ENCODE measurements around the gene PRRT1B. TPM values are rescaled to one million over a fixed set of nuclear protein-coding genes. Genes with fewer than 3 reads are reported as not detected.
"Not testable (repeated sequence)": the region's sequence is repeated elsewhere in the genome, so short reads cannot be mapped to it uniquely, and the experiment has no call there.

PRRT1B gene
- total RNA-seq, 1 donor from 2014 or later = not detected

DNA sequence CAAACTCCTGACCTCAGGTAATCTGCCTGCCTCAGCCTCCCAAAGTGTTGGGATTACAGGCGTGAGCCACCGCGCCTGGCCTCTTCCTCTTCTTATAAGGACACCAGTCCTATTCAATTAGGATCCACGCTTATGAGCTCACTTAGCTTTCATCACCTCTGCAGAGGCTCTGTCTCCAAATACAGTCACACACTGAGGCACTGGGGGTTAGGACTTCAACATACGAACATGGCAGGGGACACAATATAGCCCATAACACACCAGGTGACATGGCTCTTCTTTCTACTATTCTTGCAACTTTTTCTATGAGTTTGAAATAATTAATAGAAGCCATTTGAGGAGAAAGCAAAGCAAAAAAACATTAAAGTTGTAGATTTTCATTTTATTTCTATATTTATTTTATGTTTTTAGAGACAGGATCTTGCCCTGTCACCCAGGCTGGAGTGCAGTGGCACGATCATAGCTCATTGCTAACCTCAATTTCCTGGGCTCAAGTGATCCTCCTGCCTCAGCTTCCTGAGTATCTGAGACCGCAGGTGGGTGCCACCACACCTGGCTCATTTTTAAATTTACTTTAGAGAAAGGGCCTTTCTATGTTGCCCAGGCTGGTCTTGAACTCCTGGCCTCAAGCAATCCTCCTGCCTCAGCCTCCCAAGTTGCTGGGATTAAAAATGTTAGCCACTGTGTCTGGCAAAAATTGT is 6.0 kb upstream of the PRRT1B start:
- ATAC-seq = no peak
- DNase-seq (ENCODE audit: low spot score) = no peak
- intact Hi-C loops (cut with DNase I) = no loop called here

DNA sequence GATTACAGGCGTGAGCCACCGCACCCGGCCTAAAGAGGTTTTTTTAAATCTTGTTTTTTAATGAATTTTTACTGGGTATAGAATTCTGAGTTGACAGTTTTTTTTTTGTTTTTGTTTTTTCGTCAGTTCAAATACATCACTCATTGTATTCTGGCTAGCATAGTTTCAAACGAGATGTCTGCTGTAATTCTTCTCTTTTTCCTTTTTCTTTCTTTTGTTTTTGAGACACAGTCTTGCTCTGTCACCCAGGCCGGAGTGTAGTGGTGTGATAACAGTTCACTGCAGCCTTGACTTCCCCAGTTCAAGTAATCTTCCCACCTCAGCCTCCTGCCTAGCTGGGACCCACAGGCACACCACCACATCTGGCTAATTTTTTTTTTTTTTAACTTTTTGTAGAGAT is 2.2 kb upstream of the PRRT1B start:
- no peak for DNase-seq (ENCODE audit: low spot score)
- intact Hi-C loops (cut with DNase I) = no loop called here
- ATAC-seq = no peak

DNA sequence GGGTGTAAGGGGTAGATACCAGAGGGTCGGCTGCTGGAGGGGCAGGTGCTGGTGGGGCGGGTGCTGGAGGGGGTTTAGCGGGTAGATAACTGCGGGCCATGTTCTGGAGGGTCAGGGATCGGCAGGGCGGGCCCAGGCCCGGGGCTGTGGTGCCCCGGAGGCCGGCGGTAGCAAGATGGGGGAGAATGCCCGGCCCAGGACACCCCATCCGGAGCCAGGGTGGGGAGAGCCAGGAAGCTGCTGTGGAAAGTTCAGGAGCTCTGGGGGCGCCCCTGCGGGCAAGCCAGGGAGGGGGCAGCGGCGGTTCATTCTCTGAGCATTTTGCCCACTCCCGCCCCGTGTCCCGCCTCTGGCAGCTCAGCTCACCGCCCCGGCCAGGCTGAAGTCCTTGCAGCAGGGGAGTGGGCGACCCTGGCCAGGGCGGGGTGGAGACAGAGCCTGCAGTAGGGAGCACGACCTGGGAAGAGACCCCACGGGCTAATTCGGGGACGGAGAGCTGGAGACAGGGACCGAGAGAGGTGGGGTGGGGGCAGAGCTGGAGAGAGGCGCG is 538 bp downstream of the PRRT1B start:
- intact Hi-C loops (cut with DNase I) = no loop called here

DNA sequence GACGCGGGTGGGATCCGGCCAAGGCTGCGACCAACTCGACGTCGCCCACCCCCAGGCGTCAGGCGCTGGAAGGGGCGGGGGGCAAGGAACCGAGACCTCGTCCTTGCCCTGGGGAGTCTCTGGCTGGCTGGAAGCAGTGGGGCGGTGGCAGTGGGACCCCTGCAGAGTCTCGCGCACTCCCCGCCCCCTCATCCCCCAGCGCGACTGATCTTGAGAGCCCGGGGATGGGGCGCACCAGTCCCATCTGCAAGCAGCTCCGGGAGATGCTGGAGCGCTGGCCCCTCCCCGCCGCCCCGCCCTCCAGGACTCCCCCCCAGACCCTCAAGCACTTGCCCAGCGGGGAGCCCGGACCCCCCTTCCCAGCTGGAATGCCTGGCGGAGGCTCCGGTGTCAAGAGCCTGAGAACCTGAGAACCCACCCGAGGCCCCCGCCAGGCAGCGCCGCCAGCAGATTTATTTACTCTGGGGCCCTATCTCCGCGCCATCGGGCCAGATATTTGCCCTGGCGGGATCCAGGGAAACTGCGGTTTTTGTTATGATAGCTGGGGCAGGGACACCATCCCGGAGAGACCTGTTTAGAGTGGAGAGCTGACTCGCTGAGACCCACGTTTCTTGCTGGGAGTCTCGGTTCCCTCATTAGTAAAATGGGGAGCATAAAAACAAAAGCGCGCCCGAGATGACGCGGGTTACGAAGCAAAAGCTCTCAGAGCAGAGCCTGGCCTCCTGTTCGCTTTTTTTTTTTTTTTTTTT is 1.2 kb downstream of the PRRT1B start:
- DNase-seq (ENCODE audit: low spot score) = no peak
- no peak for ATAC-seq
- intact Hi-C loops (cut with DNase I) = no loop called here

More for the DNA sequence above, 538 bp downstream of the PRRT1B start:
- no peak for ATAC-seq
- DNase-seq (ENCODE audit: low spot score) = no peak

DNA sequence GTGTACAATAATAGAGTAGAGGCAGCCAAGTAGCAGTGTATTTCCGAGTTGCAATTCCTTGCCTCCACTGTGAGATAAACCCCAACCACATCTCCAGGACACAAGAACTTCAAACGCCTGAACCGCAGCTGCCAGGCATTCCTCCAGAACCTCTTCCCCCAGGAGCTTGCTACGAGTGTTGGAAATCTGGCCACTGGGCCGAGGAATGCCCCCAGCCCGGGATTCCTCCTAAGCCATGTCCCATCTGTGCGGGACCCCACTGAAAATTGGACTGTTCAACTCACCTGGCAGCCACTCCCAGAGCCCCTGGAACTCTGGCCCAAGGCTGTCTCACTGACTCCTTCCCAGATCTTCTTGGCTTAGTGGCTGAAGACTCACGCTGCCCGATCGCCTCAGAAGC is 3.9 kb downstream of the PRRT1B start:
- intact Hi-C loops (cut with DNase I); DNase-seq (ENCODE audit: low spot score); ATAC-seq: not testable (repeated sequence)

DNA sequence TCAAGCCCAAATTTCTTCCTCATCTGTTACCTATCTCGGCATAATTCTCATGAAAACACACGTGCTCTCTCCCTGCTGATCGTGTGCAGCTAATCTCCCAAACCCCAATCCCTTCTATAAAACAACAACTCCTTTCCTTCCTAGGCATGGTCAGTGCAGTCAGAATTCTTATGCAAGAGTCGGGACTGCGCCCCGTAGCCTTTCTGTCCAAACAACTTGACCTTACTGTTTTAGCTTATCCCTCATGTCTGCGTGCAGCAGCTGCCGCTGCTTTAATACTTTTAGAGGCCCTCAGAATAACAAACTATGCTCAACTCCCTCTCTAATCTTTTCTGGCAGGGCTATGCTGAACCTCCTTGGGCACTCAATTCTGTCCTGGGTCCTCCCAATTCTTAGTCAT is 5.1 kb downstream of the PRRT1B start:
- DNase-seq (ENCODE audit: low spot score); intact Hi-C loops (cut with DNase I); ATAC-seq: not testable (repeated sequence)

DNA sequence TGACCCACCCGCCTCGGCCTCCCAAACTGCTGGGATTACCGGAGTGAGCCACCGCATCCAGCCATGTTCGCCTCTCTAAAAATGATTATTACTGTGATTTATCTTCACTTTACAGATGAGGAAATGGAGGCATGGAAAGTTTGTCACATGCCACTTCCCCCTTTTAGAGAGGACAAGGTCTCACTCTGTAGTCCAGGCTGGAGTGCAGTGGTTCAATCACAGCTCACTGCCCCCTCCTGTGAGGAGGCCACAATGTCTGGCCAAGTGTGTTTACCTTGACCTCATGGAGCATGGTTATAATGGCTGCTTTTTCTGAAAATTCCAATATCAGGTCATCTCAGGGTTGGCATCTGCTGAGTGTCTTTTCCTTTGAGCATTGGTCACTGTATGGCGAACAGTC is 6.7 kb downstream of the PRRT1B start:
- DNase-seq (ENCODE audit: low spot score) (no peak), ATAC-seq (no peak)
- intact Hi-C loops (cut with DNase I) = no loop called here

DNA sequence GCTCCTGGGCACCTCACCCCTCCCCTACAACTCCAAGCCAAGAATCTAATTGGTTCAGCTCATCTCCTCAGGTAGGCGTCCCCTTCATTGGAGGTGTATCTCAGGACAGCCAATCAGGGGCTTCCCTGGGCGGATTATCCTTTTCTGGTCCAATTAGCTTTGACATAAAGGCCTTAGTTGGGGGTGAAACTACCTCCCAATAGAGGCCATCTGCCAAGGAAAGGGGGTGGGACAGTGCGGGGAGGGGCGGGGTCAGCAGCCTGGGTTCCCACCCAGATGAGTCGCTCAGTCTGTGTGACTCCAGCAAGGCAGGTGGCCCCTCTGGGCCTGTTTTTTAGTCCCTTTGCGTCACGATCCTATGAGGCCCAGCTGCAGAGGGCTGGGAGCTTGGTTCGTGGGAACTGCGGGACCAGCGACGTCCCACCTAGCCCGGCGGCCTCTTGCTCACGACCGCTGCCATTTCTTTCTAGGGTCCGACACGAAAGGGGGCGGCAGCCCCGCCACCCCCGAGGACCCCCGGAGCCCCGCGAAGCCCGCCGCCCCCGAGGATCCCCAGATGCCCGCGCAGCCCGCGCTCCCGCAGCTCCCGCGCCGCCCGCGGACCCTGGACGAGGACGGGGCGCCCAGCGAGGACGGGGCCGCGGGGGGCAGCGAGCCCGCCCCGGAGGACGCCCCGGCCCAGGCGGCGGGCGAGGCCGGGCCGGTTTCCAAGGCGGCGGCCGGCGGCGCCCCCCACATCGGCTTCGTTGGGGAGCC is 8.9 kb downstream of the PRRT1B start:
- DNase-seq (ENCODE audit: low spot score) (no peak), ATAC-seq (no peak)
- intact Hi-C loops (cut with DNase I) = no loop called here

DNA sequence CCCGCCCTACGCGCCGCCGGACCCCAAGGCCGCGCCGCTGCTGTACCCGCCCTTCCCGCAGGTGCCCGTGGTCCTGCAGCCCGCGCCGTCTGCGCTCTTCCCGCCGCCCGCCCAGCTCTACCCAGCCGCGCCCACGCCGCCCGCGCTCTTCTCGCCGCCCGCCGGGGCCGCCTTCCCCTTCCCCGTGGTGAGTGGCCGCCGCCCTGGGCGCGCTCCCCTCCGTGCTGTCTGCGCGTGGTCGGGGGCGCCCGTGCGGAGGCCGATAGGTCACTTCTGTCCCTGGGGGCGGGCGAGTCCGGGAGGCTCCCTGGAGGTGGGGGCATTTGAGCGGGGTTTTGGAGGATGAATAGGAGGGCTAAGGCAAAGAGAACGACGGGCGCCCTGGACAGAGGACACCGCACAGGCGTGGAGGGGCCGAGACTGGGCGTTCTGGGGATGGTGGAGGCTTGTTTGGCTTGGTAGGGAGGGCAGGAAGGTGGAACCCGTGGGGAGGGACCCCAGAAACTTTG is 9.6 kb downstream of the PRRT1B start:
- no peak for DNase-seq (ENCODE audit: low spot score)
- no peak for ATAC-seq
- intact Hi-C loops (cut with DNase I) = no loop called here

DNA sequence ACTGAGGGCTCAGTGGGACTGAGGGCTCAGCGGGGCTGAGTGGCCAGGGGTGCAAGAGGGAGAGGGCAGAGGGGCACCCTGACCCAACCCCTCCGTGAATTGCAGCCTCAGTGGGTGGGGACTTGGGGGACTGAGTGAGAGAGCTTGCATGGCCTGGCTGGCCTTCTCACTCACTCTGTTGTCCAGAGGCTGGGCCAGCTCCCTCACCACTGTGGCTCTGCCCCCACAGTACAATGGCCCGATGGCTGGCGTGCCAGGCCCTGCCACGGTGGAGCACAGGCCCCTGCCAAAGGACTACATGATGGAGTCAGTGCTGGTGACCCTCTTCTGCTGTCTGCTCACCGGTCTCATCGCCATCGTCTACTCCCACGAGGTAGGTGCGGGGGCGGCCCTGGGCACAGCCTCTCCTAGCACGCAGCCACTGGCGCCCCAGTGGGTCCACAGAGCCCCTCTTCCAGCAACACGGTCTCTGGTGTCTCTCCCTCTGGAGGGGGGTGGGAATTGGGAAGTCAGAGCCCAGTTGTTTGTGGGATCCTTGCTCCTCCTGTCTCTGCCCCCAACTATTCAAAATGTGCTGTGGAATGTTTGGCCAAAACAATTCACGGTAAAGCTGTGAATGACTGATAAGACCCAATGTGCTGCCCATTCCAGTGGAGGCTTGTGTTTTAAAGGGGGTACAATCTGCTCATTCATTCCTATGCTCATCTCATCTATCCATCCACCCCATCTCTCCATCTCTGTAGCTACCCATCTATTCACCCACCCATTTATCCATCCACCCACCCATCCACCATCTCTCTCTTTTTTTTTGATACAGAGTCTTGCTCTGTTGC is 10.7 kb downstream of the PRRT1B start:
- intact Hi-C loops (cut with DNase I) = no loop called here
- DNase-seq (ENCODE audit: low spot score) (no peak), ATAC-seq (no peak)

DNA sequence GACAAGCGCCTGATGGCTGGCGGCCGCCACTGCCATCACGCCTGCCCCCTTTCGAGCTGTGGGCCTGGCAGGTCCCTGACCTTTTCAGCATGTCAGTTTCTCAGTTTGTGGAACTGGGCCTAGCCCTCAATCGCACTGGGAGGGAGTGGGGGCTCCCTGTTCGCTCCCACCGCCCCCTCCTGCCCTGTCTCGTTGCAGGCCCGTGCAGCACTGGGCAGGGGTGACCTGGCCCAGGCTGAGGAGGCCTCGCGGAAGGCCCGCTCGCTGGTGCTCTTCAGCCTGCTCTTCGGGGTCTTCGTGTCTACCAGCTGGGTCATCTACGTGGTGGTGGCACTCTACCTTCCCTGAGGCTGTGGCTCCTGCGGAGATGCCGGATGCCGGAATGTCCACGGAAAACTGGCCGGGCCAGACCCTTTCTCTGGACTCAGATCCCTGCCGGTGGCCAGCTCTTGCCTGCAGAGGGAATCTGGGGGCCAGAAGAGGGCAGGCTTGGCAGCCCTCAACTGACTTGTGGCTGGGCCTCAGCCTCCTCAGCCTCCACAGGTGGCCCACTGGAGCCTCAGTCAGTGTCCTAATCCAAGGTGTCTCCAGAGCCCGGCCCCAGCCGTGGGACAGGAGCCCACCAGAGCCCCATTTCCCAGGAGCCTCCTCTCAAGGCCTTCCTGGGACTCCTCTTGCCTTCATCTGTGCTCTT is 12.7 kb downstream of the PRRT1B start:
- ATAC-seq = no peak
- intact Hi-C loops (cut with DNase I) = no loop called here

DNA sequence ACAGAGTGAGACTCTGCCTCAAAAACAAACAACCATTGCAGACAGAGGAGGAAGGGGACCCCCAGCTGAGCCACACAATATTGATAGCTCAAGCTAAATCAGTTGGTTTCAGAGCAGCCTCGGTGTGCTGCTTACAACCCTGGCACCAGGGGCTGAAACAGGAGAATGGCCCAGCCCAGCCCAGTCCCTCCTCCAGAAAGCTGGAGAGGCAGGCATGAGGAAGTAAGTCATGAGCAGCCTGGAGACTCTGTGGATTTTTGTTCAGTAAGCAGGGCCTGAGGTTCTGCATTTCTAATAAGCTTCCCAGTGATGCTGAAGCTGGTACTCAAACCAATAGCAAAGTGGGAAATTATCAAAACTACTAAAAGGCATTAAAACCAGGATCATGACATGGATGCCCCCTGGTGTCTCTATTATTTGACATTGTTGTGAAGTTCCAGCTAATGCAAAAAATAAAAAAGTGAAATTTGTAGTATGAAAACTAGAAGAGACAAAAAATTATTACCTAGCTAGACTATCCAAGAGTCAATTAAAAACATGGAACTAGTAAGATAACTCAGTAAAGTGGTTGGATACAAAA is 14.2 kb downstream of the PRRT1B start:
- ATAC-seq (no peak), DNase-seq (ENCODE audit: low spot score) (no peak)
- intact Hi-C loops (cut with DNase I) = no loop called here

More for the DNA sequence above, 12.7 kb downstream of the PRRT1B start:
- no peak for DNase-seq (ENCODE audit: low spot score)

DNA sequence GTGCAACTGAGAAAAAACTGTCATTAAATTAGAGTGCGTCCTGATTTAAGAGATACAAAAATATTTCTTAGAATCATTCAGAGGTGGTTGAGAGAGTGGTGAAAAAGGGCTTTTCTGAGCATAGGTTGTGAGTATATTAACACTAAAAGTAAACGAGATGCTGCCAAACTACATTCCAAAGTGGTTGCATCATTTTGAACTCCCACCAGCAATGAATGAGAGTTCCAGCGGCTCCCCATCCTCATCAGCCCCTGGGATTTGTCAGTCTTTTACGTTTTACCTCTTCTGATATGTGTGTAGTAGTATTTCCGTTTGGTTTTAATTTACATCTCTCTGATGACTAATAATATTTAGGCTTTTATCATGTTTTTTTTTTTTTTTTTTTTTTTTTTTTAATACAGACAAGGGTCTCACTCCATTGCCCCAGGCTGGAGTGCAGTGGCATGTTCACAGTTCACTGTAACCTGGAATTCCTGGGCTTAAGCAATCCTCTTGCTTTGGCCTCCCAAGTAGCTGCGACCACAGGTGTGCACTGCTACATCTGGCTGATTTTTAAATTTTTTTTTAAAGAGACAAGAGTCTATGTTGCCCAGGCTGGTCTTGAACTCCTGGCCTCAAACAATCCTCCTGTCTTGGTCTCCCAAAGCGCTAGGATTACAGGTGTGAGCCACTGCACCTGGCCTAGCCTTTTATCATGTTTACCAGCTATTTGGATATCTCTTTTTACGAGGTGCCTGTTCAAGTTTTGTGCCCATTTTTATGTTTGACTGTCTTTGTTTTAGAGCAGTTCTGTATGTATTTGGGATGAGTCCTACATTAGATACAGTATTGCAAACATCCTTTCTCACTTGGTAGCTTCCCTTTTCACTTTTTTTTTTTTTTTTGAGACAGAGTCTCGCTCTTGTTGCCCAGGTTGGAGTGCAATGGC is 17.0 kb downstream of the PRRT1B start:
- DNase-seq (ENCODE audit: low spot score) (no peak), ATAC-seq (no peak)
- intact Hi-C loops (cut with DNase I) = no loop called here

DNA sequence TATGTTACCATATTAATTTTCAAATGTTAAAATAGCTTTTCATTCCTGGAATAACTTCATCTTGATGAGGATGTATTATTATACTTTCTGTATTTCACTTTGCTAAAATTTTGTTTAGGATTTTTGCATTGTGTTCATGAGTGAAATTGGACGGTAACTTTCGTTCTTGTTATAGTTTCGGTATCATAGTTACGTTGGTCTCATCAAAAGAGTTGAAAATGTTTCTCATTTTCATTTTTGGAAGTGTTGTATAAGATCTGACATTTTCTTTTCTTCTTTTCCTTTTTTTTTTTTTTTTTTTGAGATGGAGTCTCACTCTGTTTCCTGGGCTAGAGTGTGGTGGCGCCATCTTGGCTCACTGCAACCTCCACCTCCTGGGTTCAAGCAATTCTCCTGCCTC is 20.0 kb downstream of the PRRT1B start:
- ATAC-seq = no peak

DNA sequence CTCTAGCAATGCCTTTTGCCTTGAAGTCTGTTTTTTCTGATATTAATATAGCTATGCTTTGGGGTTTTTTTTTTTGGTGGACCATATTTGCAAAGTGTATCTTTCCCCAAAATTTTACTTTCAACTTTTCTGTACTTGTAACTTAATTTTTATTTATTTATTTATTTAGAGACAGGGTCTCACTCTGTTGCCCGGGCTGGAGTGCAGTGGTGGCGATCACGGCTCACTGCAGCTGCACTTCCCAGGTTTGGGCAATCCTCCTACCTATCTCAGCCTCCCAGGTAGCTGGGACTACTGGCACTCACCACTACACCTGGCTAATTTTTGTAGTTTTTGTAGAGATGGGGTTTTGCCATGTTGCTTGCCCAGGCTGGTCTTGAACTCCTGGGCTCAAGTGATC is 20.8 kb downstream of the PRRT1B start:
- DNase-seq (ENCODE audit: low spot score) (no peak), ATAC-seq (no peak)
- intact Hi-C loops (cut with DNase I) = no loop called here

More for the DNA sequence above, 20.0 kb downstream of the PRRT1B start:
- no peak for DNase-seq (ENCODE audit: low spot score)
- intact Hi-C loops (cut with DNase I) = no loop called here

DNA sequence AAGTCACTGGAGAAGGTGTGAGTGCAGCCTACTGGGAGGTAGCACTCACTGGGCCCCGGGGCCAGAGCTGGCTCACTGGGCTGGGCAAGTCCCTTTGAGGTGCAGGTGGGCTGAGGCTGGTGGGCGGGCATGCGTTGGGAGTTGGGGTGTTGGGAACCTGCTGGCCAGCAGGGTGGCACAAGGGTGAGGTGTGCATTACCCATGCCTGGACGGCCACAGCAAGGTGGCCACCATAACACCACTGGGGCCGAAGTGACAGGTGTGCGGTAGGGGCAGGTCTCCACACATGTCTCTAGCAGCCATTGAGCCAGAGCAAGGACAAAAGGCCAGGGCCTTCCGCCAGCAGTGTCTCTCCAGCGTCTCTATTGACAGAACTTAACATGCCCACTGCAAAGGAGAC is 22.6 kb downstream of the PRRT1B start:
- intact Hi-C loops (cut with DNase I) = no loop called here
- no peak for DNase-seq (ENCODE audit: low spot score)
- no peak for ATAC-seq
